Spleen (tissue), 11 donors: Measurements from ENCODE around the gene PDAP1. TPM values are rescaled to one million over a fixed set of nuclear protein-coding genes. Genes with fewer than 3 reads are reported as not detected.
"Not testable (repeated sequence)": the region's sequence is repeated elsewhere in the genome, so short reads cannot be mapped to it uniquely, and the experiment has no call there.

Source experiments
- DNase-seq: peaks from one replicate; pipeline ENCODE4 v3.0.0-alpha.2; 2020
- H3K27ac ChIP-seq, 8 donors: fragments of 200-600 bp; sonication (generic) in 7 of 8; 1 replicate in 4 of 8; 2 replicates in 4 of 8; pipeline versions ENCODE4 v1.5.0 to v1.8.0; 2016 to 2021; ENCODE audit warnings: inconsistent platforms in 4 of 8, mild to moderate bottlenecking in 4 of 8, moderate library complexity in 1 of 8
- H3K27me3 ChIP-seq, 7 donors: fragments of 200-600 bp; sonication (generic) in 6 of 7; replicated peaks in 1 of 7; 1 replicate in 4 of 7; 2 replicates in 3 of 7; pipeline versions ENCODE4 v1.5.0 to v1.8.0; 2016 to 2021; ENCODE audit warnings: inconsistent platforms in 3 of 7, mild to moderate bottlenecking in 1 of 7
- H3K36me3 ChIP-seq, 6 donors: fragments of 200-600 bp; sonication (generic) in 5 of 6; 1 replicate in 4 of 6; 2 replicates in 2 of 6; pipeline versions ENCODE4 v1.5.0 to v1.8.0; 2016 to 2021; ENCODE audit warnings: inconsistent platforms in 2 of 6
- H3K4me1 ChIP-seq, 6 donors: fragments of 200-600 bp; sonication (generic) in 5 of 6; 1 replicate in 3 of 6; 2 replicates in 3 of 6; pipeline versions ENCODE4 v1.5.0 to v1.8.0; 2016 to 2021; ENCODE audit warnings: inconsistent platforms in 3 of 6
- H3K4me3 ChIP-seq, 8 donors: fragments of 200-600 bp; sonication (generic) in 7 of 8; 1 replicate in 4 of 8; 2 replicates in 4 of 8; pipeline versions ENCODE4 v1.5.0 to v1.8.0; 2016 to 2021; ENCODE audit warnings: inconsistent platforms in 4 of 8, mild to moderate bottlenecking in 4 of 8, moderate library complexity in 2 of 8
- H3K9me3 ChIP-seq, 8 donors: fragments of 200-600 bp; sonication (generic) in 7 of 8; 1 replicate in 4 of 8; 2 replicates in 4 of 8; pipeline versions ENCODE4 v1.5.0 to v1.8.0; 2016 to 2021; ENCODE audit warnings: inconsistent platforms in 4 of 8
- CTCF ChIP-seq, 11 experiments: fragments of 200-600 bp in 7 of 11; fragments of 450-650 bp in 4 of 11; sonication (generic) in 4 of 11; IDR thresholded peaks in 8 of 11; conservative IDR thresholded peaks in 3 of 11; 1 replicate in 7 of 11; 2 replicates in 4 of 11; pipeline versions ENCODE4 v1.4.0 to v1.8.0; 2016 to 2021; ENCODE audit warnings: antibody characterized with exemption in 11 of 11, inconsistent platforms in 4 of 11, mild to moderate bottlenecking in 1 of 11
- POLR2A ChIP-seq, 3 donors: fragments of 450-650 bp; IDR thresholded peaks; one replicate each; pipeline ENCODE4 v1.5.1; 2017; ENCODE audit warnings: antibody characterized with exemption in 3 of 3, mild to moderate bottlenecking in 1 of 3
- POLR2AphosphoS5 ChIP-seq, 3 donors: sonication (generic); formaldehyde crosslinking; IDR thresholded peaks; one replicate each; pipeline ENCODE4 v1.5.1; 2017; ENCODE audit warnings: antibody characterized with exemption in 3 of 3
- WGBS, 5 donors: extraction: QIAGEN DNeasy Blood & Tissue Kit in 3 of 5; methylation state at CpG; one replicate each; pipeline versions ENCODE4 v1.1.5 to v1.1.7; 2013 to 2018; 5-methylcytosine and 5-hydroxymethylcytosine counted together
- intact Hi-C: fragments of 100-400 bp; cut with DNase I; formaldehyde crosslinking; loops from one replicate; pipeline ENCODE4 v1.15.0; 2023; ENCODE audit warnings: low total_unique reads
- polyA plus RNA-seq, 3 donors: library from polyadenylated mRNA; stranded (reverse); fragments of 200-250 nt; gene quantifications; one replicate each; pipeline ENCODE4 v1.2.1, GENCODE V29; 2013
- total RNA-seq, 7 donors: library from RNA; depleted of rRNA in 3 of 7; stranded (reverse); fragments of >200 nt in 3 of 7; fragmentation: NEBNext Ultra II Directional in 4 of 7; extraction: Animal tissue kit (Norgen Biotek cat#: 25700) in 4 of 7; gene quantifications; one replicate each; pipeline versions ENCODE4 v1.1.0 to v1.2.1, GENCODE V29; 2016 to 2021
- donor health status: healthy with polysubstance abuse.
- donor health status: DM: no; HTN: no; CAD: no; lungs with moderate emphysema.
- donor health status: DM: no; HTN: no; CAD: no.
- donor health status: Bipolar disorder and iron deficiency.
- donor health status: healthy.
- donor health status: DM: no; HTN: no; CAD: no.
- donor health status: DM: yes; HTN: yes; CAD: no.

PDAP1 gene
- total and polyA plus RNA-seq, 10 donors, result 28.1 to 117 (median 54.8) TPM

- Histone ChIP-seq H3K4me1 (peaks cover 55 to 100% (median 99%) of the 10 kb centered on the region in 6 donors), H3K4me3 (peak overlapping the region; percentile 16 to 59 (median 32)), H3K27me3 (no peaks in the 10 kb centered on the region), H3K27ac (peak overlapping the region; percentile 88 to 99 (median 94)), H3K36me3 (peaks cover 0 to 75% (median 19%) of the 10 kb centered on the region in 6 donors), H3K9me3 (no peaks in the 10 kb centered on the region)
- intact Hi-C loops, result no loop called here
- TF ChIP-seq POLR2AphosphoS5 (IDR thresholded peaks at IDR 0.05), result peak in 1 of 3 donors; percentile 86
- peak in 1 of 3 donors; percentile 39 for TF ChIP-seq POLR2A (IDR thresholded peaks at IDR 0.05)
- TF ChIP-seq CTCF (IDR thresholded peaks at IDR 0.05 in 8 of 11, conservative IDR thresholded peaks at IDR 0.05 in 3 of 11), result no peak
- peak; percentile 86 for DNase-seq
- 6 to 12% (median 6%) methylated on average over 11 to 12 of the region's 12 CpGs for WGBS, 5 donors
Measured at GRCh38 chr7:99380032-99380822, 28.2 kb downstream of the PDAP1 start.

- Histone ChIP-seq H3K4me3 (peak overlapping the region; percentile 16 to 59 (median 32)), H3K36me3 (peaks cover 0 to 69% (median 19%) of the 10 kb centered on the region in 6 donors), H3K4me1 (peaks cover 55 to 95% (median 94%) of the 10 kb centered on the region in 6 donors), H3K27ac (peak overlapping the region; percentile 88 to 99 (median 94))
- H3K9me3 ChIP-seq, H3K27me3 ChIP-seq, DNase-seq, intact Hi-C loops: not testable (repeated sequence)
- peak in 1 of 11 experiments; percentile 2 for TF ChIP-seq CTCF (IDR thresholded peaks at IDR 0.05 in 8 of 11, conservative IDR thresholded peaks at IDR 0.05 in 3 of 11)
- 24 to 51% (median 32%) methylated on average over 7 of the region's 7 CpGs for WGBS, 5 donors
Measured at GRCh38 chr7:99379693-99380031, 28.7 kb downstream of the PDAP1 start.

- peak overlapping the region in 7 of 8 donors; percentile 18 to 59 (median 35) for H3K4me3 ChIP-seq
- intact Hi-C loops, result no loop called here
- peak; percentile 83 for DNase-seq
- H3K4me1 ChIP-seq, result peaks cover 55 to 91% (median 89%) of the 10 kb centered on the region in 6 donors
- no peaks in the 10 kb centered on the region for H3K27me3 ChIP-seq
- peaks cover 0 to 63% (median 19%) of the 10 kb centered on the region in 6 donors for H3K36me3 ChIP-seq
- peak in 1 of 3 donors; percentile 10 for TF ChIP-seq POLR2A (IDR thresholded peaks at IDR 0.05)
- TF ChIP-seq POLR2AphosphoS5 (IDR thresholded peaks at IDR 0.05), result peak in 1 of 3 donors; percentile 77
- peak in 4 of 11 experiments; percentile 10 to 39 (median 27) for TF ChIP-seq CTCF (IDR thresholded peaks at IDR 0.05 in 8 of 11, conservative IDR thresholded peaks at IDR 0.05 in 3 of 11)
- 4 to 11% (median 7%) methylated on average over 7 of the region's 7 CpGs for WGBS, 5 donors
- no peaks in the 10 kb centered on the region for H3K9me3 ChIP-seq
- H3K27ac ChIP-seq, result peak overlapping the region; percentile 88 to 99 (median 94)
Measured at GRCh38 chr7:99379043-99379577, 29.3 kb downstream of the PDAP1 start.
